GM23248 (cell line): ENCODE measurements around the gene DAPK1.

Experiments used
- EZH2 ChIP-seq: fragments of 200-600 bp; sonication (generic); IDR thresholded peaks from 2 replicates; pipeline ENCODE4 v1.6.1; 2018; ENCODE audit warnings: antibody characterized with exemption, mild to moderate bottlenecking; ENCODE audit not compliant: insufficient read depth, poor library complexity, severe bottlenecking
- EZH2phosphoT487 ChIP-seq: fragments of 200-600 bp; sonication (generic); IDR thresholded peaks from 2 replicates; pipeline ENCODE4 v1.6.1; 2018; ENCODE audit warnings: antibody characterized with exemption, moderate library complexity, mild to moderate bottlenecking, low read depth; ENCODE audit not compliant: insufficient read depth

GRCh38 chr9:87622923-87623322 is 125.3 kb downstream of the DAPK1 start:
- TF ChIP-seq EZH2 (no peak), EZH2phosphoT487 (no peak)
